ENCODE data around the gene NUDT8. TPM values are rescaled to one million over a fixed set of nuclear protein-coding genes. Genes with fewer than 3 reads are reported as not detected.

Gene NUDT8
- total RNA-seq, 1 donor from 2014 or later, result 6.2 TPM

GRCh38 chr11:67610302-67610868, 19.4 kb downstream of the NUDT8 start:
- Mint-ChIP-seq H3K27me3 (ENCODE audit: low read depth) (no peaks in the 10 kb centered on the region), H3K27ac (no peak overlapping the region), H3K4me3 (no peak overlapping the region), H3K9me3 (no peaks in the 10 kb centered on the region), H3K4me1 (peaks cover 19% of the 10 kb centered on the region), H3K36me3 (no peaks in the 10 kb centered on the region)
- DNase-seq (ENCODE audit: low spot score in 2 of 2, unreplicated experiment in 2 of 2), result no peak
- TF ChIP-seq CTCF (IDR thresholded peaks at IDR 0.05; ENCODE audit: unreplicated experiment), result no peak

- no peak overlapping the region for H3K4me3 Mint-ChIP-seq
- H3K4me1 Mint-ChIP-seq, result peaks cover 15% of the 10 kb centered on the region
- no peak for DNase-seq (ENCODE audit: low spot score in 2 of 2, unreplicated experiment in 2 of 2)
- TF ChIP-seq CTCF (IDR thresholded peaks at IDR 0.05; ENCODE audit: unreplicated experiment), result no peak
- H3K27me3 Mint-ChIP-seq (ENCODE audit: low read depth), result no peaks in the 10 kb centered on the region
- H3K27ac Mint-ChIP-seq, result no peak overlapping the region
- H3K36me3 Mint-ChIP-seq, result no peaks in the 10 kb centered on the region
- no peaks in the 10 kb centered on the region for H3K9me3 Mint-ChIP-seq
These were observed 20.4 kb downstream of the NUDT8 start for GRCh38 chr11:67609316-67609715.

- Mint-ChIP-seq H3K27ac (no peak overlapping the region), H3K36me3 (no peaks in the 10 kb centered on the region), H3K9me3 (no peaks in the 10 kb centered on the region), H3K4me3 (peak overlapping the region; percentile 85), H3K4me1 (peaks cover 9% of the 10 kb centered on the region), H3K27me3 (ENCODE audit: low read depth) (no peaks in the 10 kb centered on the region)
- DNase-seq (ENCODE audit: low spot score in 2 of 2, unreplicated experiment in 2 of 2), result no peak
- TF ChIP-seq CTCF (IDR thresholded peaks at IDR 0.05; ENCODE audit: unreplicated experiment), result no peak
These were observed 21.3 kb downstream of the NUDT8 start for GRCh38 chr11:67608486-67608885.

- no peak for DNase-seq (ENCODE audit: low spot score in 2 of 2, unreplicated experiment in 2 of 2)
- no peaks in the 10 kb centered on the region for H3K27me3 Mint-ChIP-seq (ENCODE audit: low read depth)
- H3K9me3 Mint-ChIP-seq, result peaks cover 4% of the 10 kb centered on the region
- no peaks in the 10 kb centered on the region for H3K36me3 Mint-ChIP-seq
- peak overlapping the region; percentile 95 for H3K27ac Mint-ChIP-seq
- H3K4me3 Mint-ChIP-seq, result peak overlapping the region; percentile 85
- H3K4me1 Mint-ChIP-seq, result peaks cover 9% of the 10 kb centered on the region
- no peak for TF ChIP-seq CTCF (IDR thresholded peaks at IDR 0.05; ENCODE audit: unreplicated experiment)
These were observed 22.2 kb downstream of the NUDT8 start for GRCh38 chr11:67607507-67607906.

- Mint-ChIP-seq H3K36me3 (no peaks in the 10 kb centered on the region), H3K4me1 (peaks cover 9% of the 10 kb centered on the region), H3K4me3 (peak within 1 kb of the TSS; percentile 85), H3K27me3 (ENCODE audit: low read depth) (no peaks in the 10 kb centered on the region), H3K27ac (peak within 1 kb of the TSS; percentile 95), H3K9me3 (peaks cover 4% of the 10 kb centered on the region)
- DNase-seq (ENCODE audit: low spot score in 2 of 2, unreplicated experiment in 2 of 2), result peak; percentile 93 to 95
- TF ChIP-seq CTCF (IDR thresholded peaks at IDR 0.05; ENCODE audit: unreplicated experiment), result peak; percentile 83
These were observed 23.0 kb downstream of the NUDT8 start, which contains the start of gene NDUFV1 for GRCh38 chr11:67606492-67607295. Gene NDUFV1, plus strand, starts transcription at chr11:67606936. Its CDS starts 69 bp downstream, at chr11:67607005.

All from mesothelial cell of epicardium (in vitro differentiated cells).